AG04450 (cell line): ENCODE results near the gene TP53TG5. TPM values are rescaled to one million over a fixed set of nuclear protein-coding genes. Genes with fewer than 3 reads are reported as not detected.

ENCODE experiments used
- CTCF ChIA-PET: fragments of 300-600, 350-600 bp; formaldehyde crosslinking; extraction: SDS; loops from one replicate; lab custom pipeline; 2022; ENCODE audit warnings: antibody characterized with exemption, inconsistent platforms; lab: Charles Lee
- POLR2A ChIA-PET: fragments of 350-600 bp; formaldehyde crosslinking; extraction: SDS; loops from one replicate; lab custom pipeline; 2021; ENCODE audit warnings: antibody characterized with exemption, inconsistent platforms; lab: Yijun Ruan, JAX
- DNase-seq: peaks from one replicate; pipeline ENCODE4 v3.0.0-alpha.2; 2011; ENCODE audit warnings: low read depth, low spot score
- H3K27ac ChIP-seq: one replicate; pipeline ENCODE4 v1.5.1; 2012; ENCODE audit warnings: low read depth, low read length, control low read depth
- H3K27me3 ChIP-seq: one replicate; pipeline ENCODE4 v1.6.0; 2012; ENCODE audit warnings: low read length; ENCODE audit not compliant: control insufficient read depth, insufficient read depth
- H3K4me3 ChIP-seq: 2 replicates; pipeline ENCODE4 v1.5.1; 2011; ENCODE audit warnings: mild to moderate bottlenecking, low read depth, low read length, control low read depth
- H3K9me3 ChIP-seq: 2 replicates; pipeline ENCODE4 v1.5.1; 2012; ENCODE audit warnings: low read length; ENCODE audit not compliant: control insufficient read depth, insufficient read depth
- CTCF ChIP-seq: IDR thresholded peaks from 2 replicates; pipeline ENCODE4 v1.5.1; 2011; ENCODE audit warnings: low read depth, low read length, control low read depth, inconsistent platforms
- polyA plus RNA-seq: library from polyadenylated mRNA; depleted of rRNA; stranded (reverse); fragments of >200 nt; gene quantifications from 2 replicates; pipeline ENCODE4 v1.2.3, GENCODE V29; 2011

Gene TP53TG5
- polyA plus RNA-seq, 1 experiment = not detected

GRCh38 chr20:45392733-45393132 lies 14.6 kb upstream of the TP53TG5 start:
- no peak for TF ChIP-seq CTCF
- H3K9me3 ChIP-seq = no peaks in the 10 kb centered on the region
- H3K27ac ChIP-seq = no peak overlapping the region
- ChIA-PET POLR2A (no interaction called here), CTCF (interaction anchor here (0.7 to 2.6 kb wide), 3 partner anchors 19 to 44 kb away, joined by 4 to 15 read pairs (median 5); no protein-coding TSS in a partner anchor)
- DNase-seq = no peak
- H3K4me3 ChIP-seq = no peak overlapping the region
- no peaks in the 10 kb centered on the region for H3K27me3 ChIP-seq

- ChIA-PET CTCF (interaction anchor here (0.5 to 2.6 kb wide), 3 partner anchors 18 to 380 kb away, joined by 3 to 15 read pairs (median 6); no protein-coding TSS in a partner anchor), POLR2A (no interaction called here)
- no peak for DNase-seq
- H3K9me3 ChIP-seq = no peaks in the 10 kb centered on the region
- no peak overlapping the region for H3K27ac ChIP-seq
- H3K27me3 ChIP-seq = no peaks in the 10 kb centered on the region
- TF ChIP-seq CTCF = no peak
- H3K4me3 ChIP-seq = no peak overlapping the region
Measured at GRCh38 chr20:45391559-45391958, 13.4 kb upstream of the TP53TG5 start.

GRCh38 chr20:45390931-45391330 lies 12.8 kb upstream of the TP53TG5 start:
- H3K27me3 ChIP-seq = no peaks in the 10 kb centered on the region
- CTCF ChIA-PET = interaction anchor here (1.2 to 2.6 kb wide), 2 partner anchors 17 to 381 kb away, joined by 3 to 15 read pairs; no protein-coding TSS in a partner anchor
- H3K9me3 ChIP-seq = no peaks in the 10 kb centered on the region
- DNase-seq = no peak
- POLR2A ChIA-PET = no interaction called here
- H3K27ac ChIP-seq = no peak overlapping the region
- no peak overlapping the region for H3K4me3 ChIP-seq
- TF ChIP-seq CTCF = no peak

- Histone ChIP-seq H3K9me3 (no peaks in the 10 kb centered on the region), H3K27me3 (no peaks in the 10 kb centered on the region), H3K4me3 (no peak overlapping the region), H3K27ac (no peak overlapping the region)
- no peak for DNase-seq
- CTCF ChIA-PET = interaction anchor here (1.0 to 2.8 kb wide), 3 partner anchors 14 to 75 kb away, joined by 3 to 27 read pairs (median 9); no protein-coding TSS in a partner anchor
- POLR2A ChIA-PET = no interaction called here
- no peak for TF ChIP-seq CTCF
Measured at GRCh38 chr20:45387274-45387673, 9.1 kb upstream of the TP53TG5 start.

- H3K27ac ChIP-seq = no peak overlapping the region
- H3K9me3 ChIP-seq = no peaks in the 10 kb centered on the region
- ChIA-PET POLR2A (no interaction called here), CTCF (interaction anchor here (0.9 to 9.9 kb wide), 2 partner anchors 35 to 58 kb away, joined by 5 to 194 read pairs; no protein-coding TSS in a partner anchor)
- no peak for TF ChIP-seq CTCF
- H3K27me3 ChIP-seq = no peaks in the 10 kb centered on the region
- H3K4me3 ChIP-seq = no peak overlapping the region
- no peak for DNase-seq
Measured at GRCh38 chr20:45377269-45377668, 856 bp downstream of the TP53TG5 start.
